ENCODE results near the gene CFAP97D2.

DNA sequence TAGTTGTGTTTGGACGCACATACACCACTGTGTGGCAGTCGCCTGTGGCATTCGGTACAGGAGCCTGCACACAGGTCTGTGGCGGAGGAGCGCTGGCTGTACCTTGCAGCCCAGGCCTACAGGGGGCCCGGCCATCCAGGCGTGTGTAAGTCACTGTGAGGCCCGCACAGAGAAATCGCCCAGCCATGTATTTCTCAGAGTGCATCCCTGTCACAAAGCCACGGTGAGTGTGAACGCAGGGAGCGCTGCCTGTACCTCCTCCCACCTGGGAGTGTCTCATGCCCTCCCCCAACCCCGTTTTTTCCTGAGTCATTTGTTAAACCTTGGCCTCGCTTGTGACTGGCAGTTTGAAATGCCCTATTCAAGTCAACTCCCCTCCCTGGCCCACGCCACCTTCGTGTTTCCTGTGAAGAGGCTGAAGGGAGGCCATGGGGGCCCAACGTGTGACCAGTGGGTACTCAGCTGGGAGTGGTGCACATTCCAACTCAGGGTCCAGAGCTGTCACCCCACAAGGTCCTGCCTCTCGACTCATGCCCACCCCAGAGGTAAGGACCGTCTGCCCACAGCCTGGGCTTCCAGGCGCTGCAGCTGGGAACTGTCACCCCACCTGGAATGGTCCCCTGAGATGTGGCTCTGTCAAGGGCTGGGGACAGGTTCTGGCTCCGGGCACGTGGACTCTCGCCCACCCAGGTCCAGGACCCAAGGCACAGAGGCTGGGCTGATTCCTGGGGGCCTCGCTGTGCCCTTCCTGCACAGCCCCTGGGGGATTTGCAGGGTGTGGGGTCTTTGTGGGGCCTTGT, 35.1 kb upstream of the CFAP97D2 start:
- TF ChIP-seq, protein P1, sequence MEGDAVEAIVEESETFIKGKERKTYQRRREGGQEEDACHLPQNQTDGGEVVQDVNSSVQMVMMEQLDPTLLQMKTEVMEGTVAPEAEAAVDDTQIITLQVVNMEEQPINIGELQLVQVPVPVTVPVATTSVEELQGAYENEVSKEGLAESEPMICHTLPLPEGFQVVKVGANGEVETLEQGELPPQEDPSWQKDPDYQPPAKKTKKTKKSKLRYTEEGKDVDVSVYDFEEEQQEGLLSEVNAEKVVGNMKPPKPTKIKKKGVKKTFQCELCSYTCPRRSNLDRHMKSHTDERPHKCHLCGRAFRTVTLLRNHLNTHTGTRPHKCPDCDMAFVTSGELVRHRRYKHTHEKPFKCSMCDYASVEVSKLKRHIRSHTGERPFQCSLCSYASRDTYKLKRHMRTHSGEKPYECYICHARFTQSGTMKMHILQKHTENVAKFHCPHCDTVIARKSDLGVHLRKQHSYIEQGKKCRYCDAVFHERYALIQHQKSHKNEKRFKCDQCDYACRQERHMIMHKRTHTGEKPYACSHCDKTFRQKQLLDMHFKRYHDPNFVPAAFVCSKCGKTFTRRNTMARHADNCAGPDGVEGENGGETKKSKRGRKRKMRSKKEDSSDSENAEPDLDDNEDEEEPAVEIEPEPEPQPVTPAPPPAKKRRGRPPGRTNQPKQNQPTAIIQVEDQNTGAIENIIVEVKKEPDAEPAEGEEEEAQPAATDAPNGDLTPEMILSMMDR (IDR thresholded peaks at IDR 0.05): no peak
- no peak for TF ChIP-seq POLR2A (IDR thresholded peaks at IDR 0.05)
